Activated CD8-positive, alpha-beta memory T cell treated with anti-CD3 and anti-CD28 coated beads for 24 hours (primary cell): Measurements from ENCODE around the gene MAPK13.
"Not testable (repeated sequence)": the region's sequence is repeated elsewhere in the genome, so short reads cannot be mapped to it uniquely, and the experiment has no call there.

Source experiments
- DNase-seq: peaks from one replicate; pipeline ENCODE4 v3.0.0-alpha.2; 2020

MAPK13 gene

DNA sequence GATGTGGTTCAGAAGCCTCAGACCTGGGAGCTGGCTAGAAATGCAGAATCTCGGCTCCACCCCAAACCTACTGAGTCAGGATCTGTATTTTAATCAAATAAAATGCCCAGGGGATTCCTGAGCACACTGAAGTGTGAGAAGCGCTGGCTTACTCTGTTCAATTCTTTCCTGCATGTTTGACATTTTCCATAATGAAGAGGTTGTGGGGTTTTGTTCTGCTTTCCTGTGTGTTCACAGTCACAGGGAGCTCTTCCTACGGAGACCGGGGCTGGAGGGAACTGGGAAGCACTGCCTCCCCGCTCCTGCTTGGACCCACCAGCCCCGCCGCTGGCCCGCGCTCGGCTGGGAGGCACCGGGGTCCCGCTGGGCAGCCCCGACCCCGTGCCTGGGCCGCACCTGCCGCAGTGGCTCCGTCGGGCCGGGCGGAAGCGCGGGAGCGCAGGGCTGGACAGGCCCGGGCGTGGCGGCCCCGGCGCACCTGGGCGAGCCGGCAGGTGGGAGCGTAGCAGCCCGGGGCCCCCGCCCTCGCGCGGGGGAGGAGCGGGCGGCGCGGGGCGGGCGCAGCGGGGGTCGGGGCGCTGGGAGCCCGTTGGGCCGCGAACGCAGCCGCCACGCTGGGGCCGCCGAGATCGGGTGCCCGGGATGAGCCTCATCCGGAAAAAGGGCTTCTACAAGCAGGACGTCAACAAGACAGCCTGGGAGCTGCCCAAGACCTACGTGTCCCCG is at the start of gene MAPK13:
TSS of gene MAPK13 (plus strand) at position 573 of the 726 bp plus-strand sequence. CDS start at position 643, 70 bp downstream.
- DNase-seq = peak; percentile 73

DNA sequence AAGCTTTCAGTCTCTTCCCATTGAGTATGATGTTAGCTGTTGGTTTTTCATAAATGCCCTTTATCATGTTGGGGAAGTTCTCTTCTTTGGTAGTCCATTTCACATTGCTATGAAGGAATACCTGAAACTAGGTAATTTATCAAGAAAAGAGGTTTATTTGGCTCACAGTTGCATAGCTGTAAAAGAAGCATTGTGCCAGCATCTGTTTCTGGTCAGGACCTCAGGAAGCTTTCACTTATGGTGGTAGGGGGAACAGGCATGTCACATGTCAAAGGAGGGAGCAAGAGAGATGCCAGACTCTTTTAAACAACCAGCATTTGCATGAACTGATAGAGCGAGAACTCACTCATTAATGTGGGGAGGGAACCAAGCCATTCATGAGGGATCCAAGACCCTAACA is 48.0 kb upstream of the MAPK13 start:
- no peak for DNase-seq

DNA sequence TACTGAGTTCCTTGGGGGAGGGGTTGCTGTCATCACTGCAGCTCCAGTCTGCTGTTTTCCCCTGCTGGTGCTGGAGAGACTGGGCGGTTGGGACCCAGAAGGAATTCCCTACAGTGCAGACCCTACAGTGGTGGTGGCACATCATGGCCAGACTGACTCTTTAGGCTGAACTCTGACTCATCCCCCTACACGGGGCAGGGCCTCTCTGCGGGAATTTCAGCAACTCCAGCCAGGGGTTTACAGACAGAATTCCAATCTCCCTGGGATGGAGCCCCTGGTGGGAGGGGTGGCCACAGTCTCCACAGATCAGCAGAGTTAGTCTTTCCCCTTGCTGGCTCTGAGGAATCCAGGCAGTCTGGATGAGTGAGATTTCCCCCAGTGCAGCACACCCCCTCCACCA is 46.9 kb upstream of the MAPK13 start:
- DNase-seq = no peak

DNA sequence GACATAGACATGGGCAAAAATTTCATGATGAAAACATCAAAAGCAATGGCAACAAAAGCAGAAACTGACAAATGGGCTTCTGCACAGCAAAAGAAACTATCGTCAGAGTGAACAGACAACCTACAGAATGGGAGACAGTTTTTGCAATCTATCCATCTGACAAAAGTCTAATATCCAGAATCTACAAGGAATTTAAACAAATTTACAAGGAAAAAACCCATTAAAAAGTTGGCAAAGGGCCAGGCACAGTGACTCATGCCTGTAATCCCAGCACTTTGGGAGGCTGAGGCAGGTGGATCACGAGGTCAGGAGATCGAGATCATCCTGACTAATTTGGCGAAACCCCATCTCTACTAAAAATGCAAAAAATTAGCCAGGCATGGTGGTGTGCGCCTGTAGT is 42.1 kb upstream of the MAPK13 start:
- DNase-seq = not testable (repeated sequence)

DNA sequence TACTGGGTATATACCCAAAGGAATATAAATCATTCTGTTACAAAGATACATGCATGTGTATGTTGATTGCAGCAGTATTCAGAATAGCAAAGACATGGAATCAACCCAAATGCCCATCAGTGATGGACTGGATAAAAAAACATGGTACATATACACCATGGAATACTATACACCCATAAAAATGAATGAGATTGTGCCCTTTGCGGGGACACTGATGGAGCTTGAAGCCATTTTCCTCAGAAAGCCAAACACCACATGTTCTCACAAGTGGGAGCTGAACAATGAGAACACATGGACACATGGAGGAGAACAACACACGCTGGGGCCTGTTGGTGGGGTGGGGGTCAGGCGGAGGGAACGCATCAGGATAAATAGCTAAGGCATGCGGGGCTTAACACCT is 41.3 kb upstream of the MAPK13 start:
- no peak for DNase-seq

DNA sequence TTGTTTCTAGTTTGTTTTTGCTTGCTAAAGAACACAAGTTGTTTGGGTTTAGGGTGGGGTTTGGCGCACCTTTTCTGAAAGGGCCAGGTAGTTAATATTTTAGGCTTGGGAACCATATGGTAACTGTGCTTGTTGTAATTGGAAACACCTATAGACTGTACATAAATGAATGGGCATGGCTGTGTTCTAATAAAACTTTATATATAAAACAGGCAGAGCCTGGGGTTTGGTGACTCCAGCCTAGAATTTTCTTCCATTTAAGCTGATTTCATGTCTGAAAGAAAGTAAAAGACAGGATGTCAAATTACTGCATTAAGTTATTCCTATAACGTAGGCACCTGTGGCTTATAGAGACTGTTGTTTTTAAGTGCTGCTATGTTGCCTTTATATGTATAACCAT is 36.1 kb upstream of the MAPK13 start:
- no peak for DNase-seq

DNA sequence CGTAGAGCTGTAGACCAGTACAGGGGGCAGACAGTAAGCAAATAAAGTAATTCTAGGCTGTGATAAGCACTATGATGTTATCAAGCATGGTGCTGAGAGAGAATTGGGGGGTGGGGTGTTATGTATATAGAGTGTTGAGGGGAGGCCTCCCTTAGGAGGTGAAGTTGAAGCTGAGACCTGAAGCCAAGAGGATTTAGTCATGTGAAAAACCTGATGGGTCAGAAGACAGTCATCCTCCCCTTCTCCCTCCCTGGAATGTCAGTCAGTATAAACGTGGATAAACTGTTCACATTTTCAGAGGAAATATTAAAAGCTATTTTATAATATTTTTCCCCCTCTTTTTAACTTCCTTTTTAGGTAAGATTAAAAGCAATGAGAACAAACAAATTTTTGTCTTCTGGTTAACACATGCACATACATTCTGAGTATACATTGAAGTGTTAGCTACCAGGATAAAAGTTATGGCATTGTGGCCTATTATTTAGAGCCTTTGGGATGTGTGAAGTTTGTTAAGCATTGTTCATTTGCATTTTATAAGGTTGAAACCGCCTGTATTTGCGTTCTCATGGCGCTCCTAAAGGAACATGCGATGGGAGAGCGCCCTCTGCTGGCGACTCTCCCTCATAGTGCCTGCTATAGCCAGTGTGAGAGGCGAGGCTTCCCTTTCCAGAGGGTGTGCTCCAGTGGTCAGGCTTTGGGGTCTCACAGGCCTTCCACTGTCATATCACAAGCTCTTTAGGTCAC is 35.4 kb upstream of the MAPK13 start:
- peak; percentile 89 for DNase-seq

DNA sequence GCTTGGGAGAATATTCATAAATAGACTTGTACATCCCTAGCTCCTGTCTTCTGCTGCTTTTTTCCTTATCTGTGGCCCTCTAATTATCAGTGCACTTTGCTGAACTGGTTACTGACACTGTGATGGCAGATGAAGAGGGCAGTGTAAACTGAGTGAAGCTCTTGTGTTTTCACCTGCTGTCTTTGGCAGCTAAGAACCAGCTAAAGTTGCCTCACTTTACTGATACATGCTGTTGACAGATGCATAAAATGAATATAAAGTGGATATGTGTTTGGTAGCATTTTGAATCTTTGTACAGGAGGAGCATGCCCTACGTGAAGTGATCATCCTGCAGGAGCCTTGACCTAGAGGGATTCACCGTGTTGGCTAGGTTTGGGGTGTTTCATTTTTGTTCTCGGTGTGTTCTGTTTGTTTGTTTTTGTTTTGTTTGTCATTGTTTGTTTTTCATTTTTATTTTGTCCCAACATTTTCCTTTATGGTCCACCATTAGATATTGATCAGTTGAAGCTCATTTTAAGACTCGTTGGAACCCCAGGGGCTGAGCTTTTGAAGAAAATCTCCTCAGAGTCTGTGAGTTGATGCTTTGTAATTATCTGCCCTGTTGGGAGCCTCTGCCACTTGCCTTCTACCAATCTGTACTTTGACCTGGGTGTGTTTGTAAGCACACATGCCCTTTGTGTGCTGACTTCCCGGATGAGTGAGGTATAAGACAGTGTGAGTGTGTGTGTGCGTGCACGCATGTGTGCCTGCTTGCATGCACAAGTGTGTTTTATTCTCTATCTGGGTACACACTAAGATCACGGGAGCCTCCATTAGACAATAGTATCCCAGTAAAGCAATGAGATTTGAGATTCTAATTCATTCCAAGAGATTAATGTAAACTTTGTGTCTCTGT is 34.6 kb upstream of the MAPK13 start:
- no peak for DNase-seq

DNA sequence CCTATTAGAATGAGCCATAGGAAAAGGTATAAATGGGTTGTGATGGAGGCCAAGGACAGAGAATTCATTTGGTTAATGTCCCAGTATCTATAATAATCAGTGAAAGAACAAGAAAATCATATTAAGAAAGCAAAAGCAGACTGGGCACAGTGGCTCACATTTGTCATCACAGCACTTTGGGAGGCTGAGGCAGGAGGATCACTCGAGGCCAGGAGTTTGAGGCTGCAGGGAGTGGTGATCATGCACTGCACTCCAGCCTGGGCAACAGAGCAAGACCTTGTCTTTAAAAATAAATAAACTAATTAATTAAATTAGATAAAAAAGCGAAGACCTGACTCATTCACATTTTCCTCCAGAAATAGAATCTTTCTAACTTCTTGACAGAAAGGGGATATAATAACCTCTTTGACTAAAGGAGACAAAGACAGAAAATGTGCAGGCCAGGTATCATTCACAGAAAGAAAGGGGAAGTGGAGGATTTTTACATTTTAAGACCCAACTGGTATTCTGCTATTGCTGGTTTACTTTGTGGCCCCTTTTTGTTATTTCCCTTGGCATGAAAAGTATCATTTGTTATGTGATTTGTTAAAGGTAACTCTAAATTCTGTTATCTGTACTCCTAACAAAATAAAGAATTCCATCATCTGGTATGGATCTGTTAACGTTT is 31.9 kb upstream of the MAPK13 start:
- DNase-seq = no peak

DNA sequence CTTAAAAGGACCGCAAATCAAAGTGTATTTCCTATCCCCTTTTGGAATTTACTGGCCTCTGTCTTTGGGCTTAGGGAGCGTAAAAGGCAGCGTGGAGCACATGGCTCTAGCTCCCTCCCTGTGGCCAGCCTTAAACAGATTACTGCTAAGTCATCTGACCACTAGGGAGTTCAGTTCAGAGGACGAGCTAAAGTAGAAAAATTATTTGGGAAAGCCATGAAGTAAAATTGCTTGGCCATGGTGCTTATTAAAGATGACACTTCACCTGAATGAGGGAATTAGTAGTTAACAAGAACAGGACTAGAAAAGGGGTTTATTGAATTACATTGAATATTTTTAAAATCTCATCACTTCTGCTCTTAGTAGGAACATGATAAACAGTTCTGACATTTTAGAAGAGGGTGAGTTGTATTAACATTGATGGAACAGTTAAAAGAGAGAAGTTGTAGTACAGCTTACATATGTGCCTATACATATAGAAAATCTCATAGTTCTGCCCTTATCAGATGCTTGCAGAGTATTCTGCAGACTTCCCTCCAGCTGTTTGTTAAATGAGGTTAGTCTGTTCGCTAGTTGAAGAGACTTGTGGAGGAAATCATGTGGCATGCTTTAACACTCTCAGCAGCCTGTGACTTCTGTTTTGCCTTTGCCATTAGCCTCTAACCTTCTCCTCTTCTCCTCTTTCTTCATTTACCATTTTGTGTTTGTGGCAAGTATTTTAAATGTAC is 31.2 kb upstream of the MAPK13 start:
- no peak for DNase-seq

DNA sequence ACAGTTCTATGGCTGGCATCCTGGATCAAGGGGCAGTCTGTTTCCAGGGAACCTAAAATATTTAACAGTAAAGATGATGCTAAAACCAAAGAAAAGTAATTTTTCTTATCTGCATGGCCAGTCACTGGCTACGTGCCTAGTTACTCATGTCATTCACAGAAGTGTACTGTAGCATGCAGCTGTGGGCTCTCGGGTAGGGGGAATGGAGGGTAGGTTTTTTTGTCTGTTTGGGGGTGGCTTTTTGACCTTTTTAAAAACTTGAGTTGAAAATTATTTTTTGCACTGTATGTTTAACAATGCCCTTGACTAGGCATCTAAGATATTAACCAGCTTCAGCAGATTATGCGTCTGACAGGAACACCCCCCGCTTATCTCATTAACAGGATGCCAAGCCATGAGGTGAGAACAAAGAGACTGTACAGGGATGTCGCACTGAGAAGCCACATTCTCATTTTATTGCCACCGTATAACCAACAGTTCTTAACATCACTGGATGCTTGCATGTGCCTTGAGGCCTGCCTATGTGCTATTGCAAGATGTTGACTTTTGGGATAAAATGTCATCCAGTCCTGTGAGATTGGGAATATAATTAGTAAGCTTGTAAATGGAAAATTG is 30.3 kb upstream of the MAPK13 start:
- no peak for DNase-seq

DNA sequence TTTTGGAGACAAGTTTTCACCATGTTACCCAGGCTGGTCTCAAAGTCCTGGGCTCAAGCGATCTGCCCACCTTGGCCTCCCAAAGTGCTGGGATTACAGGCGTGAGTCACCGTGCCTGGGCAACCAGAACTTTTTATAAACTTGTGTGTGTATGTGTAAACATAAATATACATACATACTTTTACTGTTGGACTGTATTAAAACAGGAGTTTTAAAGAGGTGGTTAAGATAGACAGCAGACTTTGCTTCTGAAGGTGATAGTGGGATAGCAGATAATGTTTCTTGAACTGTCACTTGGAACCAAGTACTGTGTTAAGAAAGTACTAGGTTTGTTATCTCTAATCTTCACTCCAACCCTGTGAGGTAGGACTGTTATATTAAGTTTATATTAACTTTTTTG is 28.6 kb upstream of the MAPK13 start:
- DNase-seq = no peak

DNA sequence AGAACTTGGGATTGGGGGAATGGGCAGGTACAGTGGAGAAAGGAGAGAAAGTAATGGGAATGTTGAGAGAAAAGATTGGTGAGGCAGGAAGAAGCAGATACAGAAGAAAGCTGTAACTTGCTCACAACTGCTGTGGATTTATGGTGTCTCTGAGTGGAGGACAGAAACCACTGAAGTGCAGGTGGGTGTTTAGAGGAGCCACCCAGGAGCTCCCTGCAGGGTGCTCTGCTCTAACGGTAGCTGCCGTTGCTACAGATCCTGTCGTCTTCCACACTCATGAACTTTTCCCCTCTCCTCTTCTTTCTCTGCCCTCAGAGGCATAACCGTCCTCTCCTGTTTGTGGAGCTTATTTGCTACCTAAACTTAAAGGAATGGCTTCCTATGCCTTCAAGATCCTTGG is 27.5 kb upstream of the MAPK13 start:
- no peak for DNase-seq

DNA sequence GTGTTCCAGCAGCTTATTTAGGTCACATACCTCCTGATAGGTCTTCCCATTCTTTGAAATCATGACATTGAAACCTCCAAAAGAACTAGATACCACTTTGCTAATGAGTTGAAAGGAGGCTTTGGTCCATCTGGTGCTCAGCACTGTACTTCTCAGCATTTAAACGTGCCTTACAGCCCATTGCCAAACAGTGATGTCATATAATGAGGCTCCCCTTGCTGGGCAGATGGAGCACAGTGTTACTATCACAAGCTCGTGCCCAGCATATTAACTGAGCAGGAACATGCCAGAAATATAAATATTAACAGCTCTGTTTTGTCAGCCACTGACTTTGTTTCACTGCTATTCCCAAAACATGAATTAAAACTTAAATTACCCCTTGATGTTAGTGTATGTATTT is 25.5 kb upstream of the MAPK13 start:
- no peak for DNase-seq

DNA sequence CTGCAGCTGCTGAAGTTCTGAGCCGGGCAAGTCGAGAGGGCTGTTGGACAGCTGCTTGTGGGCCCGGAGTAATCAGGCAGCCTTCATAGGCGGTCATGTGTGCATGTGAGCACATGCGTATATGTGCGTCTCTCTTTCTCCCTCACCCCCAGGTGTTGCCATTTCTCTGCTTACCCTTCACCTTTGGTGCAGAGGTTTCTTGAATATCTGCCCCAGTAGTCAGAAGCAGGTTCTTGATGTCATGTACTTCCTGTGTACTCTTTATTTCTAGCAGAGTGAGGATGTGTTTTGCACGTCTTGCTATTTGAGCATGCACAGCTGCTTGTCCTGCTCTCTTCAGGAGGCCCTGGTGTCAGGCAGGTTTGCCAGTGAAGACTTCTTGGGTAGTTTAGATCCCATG is 21.2 kb upstream of the MAPK13 start:
- no peak for DNase-seq

DNA sequence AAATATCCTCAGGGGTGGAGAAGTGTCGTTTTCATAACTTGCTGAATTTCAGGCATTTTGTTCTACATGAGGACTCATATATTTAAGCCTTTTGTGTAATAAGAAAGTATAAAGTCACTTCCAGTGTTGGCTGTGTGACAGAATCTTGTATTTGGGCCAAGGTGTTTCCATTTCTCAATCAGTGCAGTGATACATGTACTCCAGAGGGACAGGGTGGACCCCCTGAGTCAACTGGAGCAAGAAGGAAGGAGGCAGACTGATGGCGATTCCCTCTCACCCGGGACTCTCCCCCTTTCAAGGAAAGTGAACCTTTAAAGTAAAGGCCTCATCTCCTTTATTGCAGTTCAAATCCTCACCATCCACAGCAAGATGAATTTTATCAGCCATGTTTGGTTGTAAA is 20.3 kb upstream of the MAPK13 start:
- DNase-seq = no peak

DNA sequence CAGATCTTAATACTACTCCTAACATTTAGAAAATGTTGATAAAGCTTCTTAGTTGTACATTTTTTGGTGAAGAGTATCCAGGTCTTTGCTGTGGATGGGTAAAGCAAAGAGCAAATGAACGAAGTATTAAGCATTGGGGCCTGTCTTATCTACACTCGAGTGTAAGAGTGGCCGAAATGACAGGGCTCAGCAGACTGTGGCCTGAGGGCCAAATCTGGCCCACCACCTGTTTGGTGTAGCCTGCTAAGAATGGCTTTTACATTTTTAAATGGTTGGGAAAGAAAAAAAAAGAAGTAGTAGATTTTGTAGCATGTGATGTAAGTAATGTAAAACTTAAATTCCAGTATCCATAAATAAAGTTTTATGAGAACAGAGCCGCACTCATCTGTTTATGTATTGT is 19.4 kb upstream of the MAPK13 start:
- no peak for DNase-seq

DNA sequence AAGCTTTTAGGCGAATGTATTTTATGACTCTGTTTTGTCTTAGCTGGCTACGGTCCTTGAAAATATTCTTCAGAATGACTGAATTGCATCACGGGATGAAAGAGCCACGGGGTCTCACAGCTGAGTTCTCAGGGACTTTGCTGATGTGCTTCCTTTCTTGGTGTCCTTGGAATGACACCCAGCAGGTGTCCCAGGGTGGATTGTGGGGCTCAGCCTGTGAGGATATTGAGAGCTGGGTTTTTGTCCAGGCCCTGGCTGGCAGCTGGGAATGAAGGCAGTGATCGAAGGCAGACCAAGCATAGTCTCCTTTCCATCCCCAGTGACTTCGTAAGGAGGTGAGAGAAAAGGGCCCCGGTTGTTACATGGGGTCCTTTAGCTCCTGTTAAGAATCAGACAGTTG is 18.8 kb upstream of the MAPK13 start:
- no peak for DNase-seq

DNA sequence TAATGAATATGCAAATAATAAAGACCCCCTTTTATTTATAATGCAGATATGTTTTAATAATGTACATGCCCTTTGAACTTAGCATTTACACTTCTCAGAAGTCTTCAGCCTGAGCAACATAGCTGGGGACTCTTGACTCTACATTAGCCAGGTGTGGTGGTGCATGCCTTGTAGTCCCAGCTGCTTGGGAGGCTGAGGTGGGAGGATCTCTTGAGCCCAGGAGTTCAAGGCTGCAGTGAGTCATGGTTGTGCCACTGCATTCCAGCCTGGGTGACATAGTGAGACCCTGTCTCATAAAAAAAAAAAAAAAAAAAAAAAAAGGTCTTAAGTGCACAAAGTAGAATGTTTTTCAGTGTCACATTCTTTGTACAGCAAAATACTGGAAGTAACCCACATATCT is 17.3 kb upstream of the MAPK13 start:
- DNase-seq = no peak

DNA sequence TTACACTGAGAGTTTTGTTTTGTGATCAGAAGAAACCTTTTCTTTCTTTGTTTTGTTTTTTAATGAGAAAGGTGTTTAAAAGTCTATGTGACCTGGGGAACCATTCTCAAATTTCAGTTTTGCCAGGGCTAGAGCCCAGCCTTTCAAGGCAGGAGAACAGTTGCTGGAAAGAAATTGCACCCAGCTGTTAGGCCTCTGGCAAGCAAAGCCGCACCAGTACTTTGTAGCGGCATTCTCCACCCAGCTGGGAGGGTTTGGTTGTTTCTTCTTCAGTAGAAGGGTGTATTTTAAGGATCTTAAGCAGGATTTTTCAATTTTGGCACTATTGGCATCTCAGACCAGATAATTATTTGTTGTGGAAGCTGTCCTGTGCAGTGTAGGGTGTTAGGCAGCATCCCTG is 16.6 kb upstream of the MAPK13 start:
- DNase-seq = no peak

DNA sequence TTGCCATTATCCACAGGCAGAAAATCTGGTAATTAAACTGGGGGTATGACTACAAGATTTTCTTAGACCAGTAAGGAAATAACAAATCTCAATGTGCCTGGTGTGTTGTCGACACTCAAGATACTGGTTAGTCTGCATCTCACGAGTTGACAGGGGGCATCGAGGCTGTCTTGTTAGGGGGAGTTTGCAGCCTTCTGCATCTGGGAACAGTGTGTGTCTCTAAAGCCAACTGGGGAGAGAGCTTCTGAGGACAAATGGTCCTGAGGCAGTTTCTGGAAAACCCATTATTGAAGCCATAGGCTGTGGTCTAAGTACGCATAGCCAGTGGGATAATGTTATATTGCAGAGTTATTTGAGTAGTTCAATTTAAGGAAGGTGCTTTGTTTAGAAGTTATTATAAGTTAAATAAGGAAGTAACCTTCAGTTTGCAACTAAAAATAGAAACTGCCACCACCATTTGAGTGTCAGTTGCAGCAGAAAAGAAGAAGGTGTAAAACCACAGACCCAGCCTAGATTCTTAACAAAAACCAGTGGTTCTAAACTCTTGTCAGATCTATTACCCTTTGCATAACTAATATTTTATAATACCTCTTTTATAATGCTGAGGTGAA is 15.4 kb upstream of the MAPK13 start:
- DNase-seq = no peak
